CD8-positive, alpha-beta memory T cell (primary cell): Measurements from ENCODE around the gene AP2A2. TPM values are rescaled to one million over a fixed set of nuclear protein-coding genes. Genes with fewer than 3 reads are reported as not detected.
A peak's percentile ranks its signal among the peaks of the same experiment; 100 is the strongest.

ENCODE experiments used
- CTCF ChIA-PET: fragments of 350-600 bp; sonication (Branson Sonifier 250); formaldehyde crosslinking; loops from one replicate; lab custom pipeline; 2021; ENCODE audit warnings: antibody characterized with exemption; lab: Charles Lee
- POLR2A ChIA-PET: fragments of 350-600 bp; sonication (Branson Sonifier 250); formaldehyde crosslinking; loops from one replicate; lab custom pipeline; 2021; ENCODE audit warnings: antibody characterized with exemption; lab: Charles Lee
- DNase-seq, 5 donors: peaks; one replicate each; pipeline versions ENCODE4 v3.0.0 to v3.0.0-alpha.2; 2020 to 2022; ENCODE audit warnings: mixed read lengths in 1 of 5
- H3K27ac ChIP-seq: one replicate; pipeline ENCODE4 v1.7.0; 2013; ENCODE audit warnings: low read depth, mild to moderate bottlenecking, low read length, moderate library complexity
- H3K27me3 ChIP-seq: 2 replicates; pipeline ENCODE4 v1.7.0; 2013; ENCODE audit warnings: low read length, mild to moderate bottlenecking; ENCODE audit not compliant: insufficient read depth, poor library complexity, severe bottlenecking
- H3K36me3 ChIP-seq: 2 replicates; pipeline ENCODE4 v1.7.0; 2013; ENCODE audit warnings: mild to moderate bottlenecking, low read length, moderate library complexity; ENCODE audit not compliant: insufficient read depth
- H3K4me1 ChIP-seq: 2 replicates; pipeline ENCODE4 v1.7.0; 2013; ENCODE audit warnings: mild to moderate bottlenecking, low read length, moderate library complexity; ENCODE audit not compliant: insufficient read depth
- H3K4me3 ChIP-seq: 2 replicates; pipeline ENCODE4 v1.7.0; 2013; ENCODE audit warnings: mild to moderate bottlenecking, low read length
- H3K9me3 ChIP-seq: 2 replicates; pipeline ENCODE4 v1.7.0; 2013; ENCODE audit warnings: mild to moderate bottlenecking, low read length
- H3K27ac Mint-ChIP-seq, 8 donors: one replicate each; pipeline ENCODE4 v1.8.0; 2020 to 2021; ENCODE audit warnings: mixed read lengths in 8 of 8, mild to moderate bottlenecking in 6 of 8, inconsistent platforms in 3 of 8, moderate library complexity in 3 of 8
- H3K27me3 Mint-ChIP-seq, 2 donors: one replicate each; pipeline ENCODE4 v1.8.0; 2020 to 2021; ENCODE audit warnings: mixed read lengths in 2 of 2, mild to moderate bottlenecking in 1 of 2, moderate library complexity in 1 of 2
- H3K36me3 Mint-ChIP-seq, 3 donors: one replicate each; pipeline ENCODE4 v1.8.0; 2020 to 2021; ENCODE audit warnings: mixed read lengths in 3 of 3, inconsistent platforms in 1 of 3, mild to moderate bottlenecking in 1 of 3
- H3K4me1 Mint-ChIP-seq, 3 donors: one replicate each; pipeline ENCODE4 v1.8.0; 2020 to 2021; ENCODE audit warnings: mixed read lengths in 3 of 3, inconsistent platforms in 1 of 3, mild to moderate bottlenecking in 1 of 3
- H3K4me3 Mint-ChIP-seq, 7 donors: one replicate each; pipeline ENCODE4 v1.8.0; 2020 to 2021; ENCODE audit warnings: mixed read lengths in 7 of 7, mild to moderate bottlenecking in 6 of 7, moderate library complexity in 4 of 7, inconsistent platforms in 2 of 7
- H3K9me3 Mint-ChIP-seq, 5 donors: one replicate each; pipeline ENCODE4 v1.8.0; 2020 to 2022; ENCODE audit warnings: mixed read lengths in 5 of 5, mild to moderate bottlenecking in 3 of 5, moderate library complexity in 2 of 5, inconsistent platforms in 1 of 5
- polyA plus RNA-seq: library from polyadenylated mRNA; unstranded; fragments of 300-500 nt; fragmentation: Illumina TruSeq; gene quantifications from one replicate; pipeline ENCODE4 v1.2.3, GENCODE V29; 2021
- total RNA-seq, 2 experiments: library from RNA; stranded (reverse); gene quantifications; one replicate each; pipeline ENCODE4 v1.2.3, GENCODE V29; 2021

AP2A2 gene
- total and polyA plus RNA-seq, 3 experiments from 2014 or later: 13.9 to 42.8 (median 38.8) TPM

DNA sequence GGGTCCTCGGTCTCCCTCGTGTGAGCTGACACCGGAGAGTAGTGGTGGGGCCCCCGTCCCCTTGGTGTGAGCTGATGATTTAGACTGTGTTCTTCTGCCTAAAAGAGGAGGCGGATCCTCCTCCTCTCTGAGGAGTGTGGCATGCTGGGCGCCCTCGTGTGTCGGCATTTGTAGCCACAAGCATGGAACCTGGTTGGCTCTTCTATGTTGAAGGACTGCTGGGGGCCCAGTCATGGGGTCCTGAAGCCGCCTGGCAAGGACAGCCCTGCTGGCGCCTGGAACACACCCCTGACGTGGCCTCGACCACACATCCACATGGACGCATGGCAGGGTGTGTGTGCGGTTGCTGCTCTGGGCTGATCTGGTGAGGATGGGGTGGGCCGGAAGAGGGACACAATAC lies 50.2 kb downstream of the AP2A2 start:
- Histone ChIP-seq H3K4me3 (no peak overlapping the region), H3K27me3 (no peaks in the 10 kb centered on the region), H3K36me3 (peaks cover 16% of the 10 kb centered on the region), H3K27ac (no peak overlapping the region), H3K9me3 (no peaks in the 10 kb centered on the region), H3K4me1 (peaks cover 4% of the 10 kb centered on the region)
- Mint-ChIP-seq H3K9me3 (no peaks in the 10 kb centered on the region), H3K4me3 (peak overlapping the region in 1 of 7 donors; percentile 13), H3K27me3 (no peaks in the 10 kb centered on the region), H3K27ac (peak overlapping the region in 3 of 8 donors; percentile 52 to 87 (median 82)), H3K4me1 (peaks cover 18 to 26% (median 23%) of the 10 kb centered on the region in 3 donors), H3K36me3 (peaks cover 0 to 79% (median 17%) of the 10 kb centered on the region in 3 donors)
- ChIA-PET CTCF (no interaction called here), POLR2A (no interaction called here)
- no peak for DNase-seq

DNA sequence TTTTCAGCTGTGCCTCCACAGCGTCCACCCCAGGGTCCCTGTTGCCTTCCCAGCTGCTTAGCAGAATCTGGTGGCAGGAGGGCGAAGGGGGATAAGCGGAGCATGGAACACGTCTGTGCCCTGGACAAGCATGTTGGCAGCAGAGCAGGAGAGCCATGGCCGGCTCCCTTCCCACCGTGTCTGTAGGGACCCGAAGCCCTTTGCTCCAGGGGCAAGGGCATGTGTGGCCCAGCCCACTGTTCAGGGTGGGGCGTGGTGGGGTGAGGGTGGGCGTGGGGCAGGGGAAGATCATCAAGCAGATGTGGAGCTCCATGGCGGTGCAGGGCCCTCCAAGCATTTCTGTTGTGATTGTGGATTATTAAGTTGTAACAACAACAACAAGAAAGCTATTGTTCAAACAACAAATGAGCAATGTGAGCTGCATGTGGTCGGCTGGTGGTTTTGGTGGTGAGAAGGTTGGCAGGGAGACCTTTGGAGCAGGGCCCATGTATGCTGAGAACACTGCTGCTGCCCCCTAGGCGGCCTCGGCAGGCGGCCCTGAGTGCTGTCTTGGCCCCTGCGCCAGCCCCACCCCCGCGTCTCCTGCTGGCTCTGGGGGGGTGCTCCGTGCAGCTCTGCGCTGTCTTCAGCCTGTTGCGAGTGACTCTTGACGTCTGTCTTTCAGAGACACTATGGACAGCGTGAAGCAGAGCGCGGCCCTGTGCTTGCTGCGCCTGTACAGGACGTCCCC lies 50.9 kb downstream of the AP2A2 start:
- ChIA-PET POLR2A (no interaction called here), CTCF (no interaction called here)
- no peak overlapping the region for H3K4me3 ChIP-seq
- H3K27me3 ChIP-seq: no peaks in the 10 kb centered on the region
- peaks cover 0 to 79% (median 18%) of the 10 kb centered on the region in 3 donors for H3K36me3 Mint-ChIP-seq
- H3K9me3 Mint-ChIP-seq: no peaks in the 10 kb centered on the region
- peaks cover 17 to 23% (median 20%) of the 10 kb centered on the region in 3 donors for H3K4me1 Mint-ChIP-seq
- peak overlapping the region in 1 of 7 donors; percentile 27 for H3K4me3 Mint-ChIP-seq
- H3K27me3 Mint-ChIP-seq: no peaks in the 10 kb centered on the region
- no peak for DNase-seq
- no peaks in the 10 kb centered on the region for H3K4me1 ChIP-seq
- peaks cover 16% of the 10 kb centered on the region for H3K36me3 ChIP-seq
- H3K27ac ChIP-seq: no peak overlapping the region
- no peaks in the 10 kb centered on the region for H3K9me3 ChIP-seq
- peak overlapping the region in 2 of 8 donors; percentile 11 to 41 for H3K27ac Mint-ChIP-seq

DNA sequence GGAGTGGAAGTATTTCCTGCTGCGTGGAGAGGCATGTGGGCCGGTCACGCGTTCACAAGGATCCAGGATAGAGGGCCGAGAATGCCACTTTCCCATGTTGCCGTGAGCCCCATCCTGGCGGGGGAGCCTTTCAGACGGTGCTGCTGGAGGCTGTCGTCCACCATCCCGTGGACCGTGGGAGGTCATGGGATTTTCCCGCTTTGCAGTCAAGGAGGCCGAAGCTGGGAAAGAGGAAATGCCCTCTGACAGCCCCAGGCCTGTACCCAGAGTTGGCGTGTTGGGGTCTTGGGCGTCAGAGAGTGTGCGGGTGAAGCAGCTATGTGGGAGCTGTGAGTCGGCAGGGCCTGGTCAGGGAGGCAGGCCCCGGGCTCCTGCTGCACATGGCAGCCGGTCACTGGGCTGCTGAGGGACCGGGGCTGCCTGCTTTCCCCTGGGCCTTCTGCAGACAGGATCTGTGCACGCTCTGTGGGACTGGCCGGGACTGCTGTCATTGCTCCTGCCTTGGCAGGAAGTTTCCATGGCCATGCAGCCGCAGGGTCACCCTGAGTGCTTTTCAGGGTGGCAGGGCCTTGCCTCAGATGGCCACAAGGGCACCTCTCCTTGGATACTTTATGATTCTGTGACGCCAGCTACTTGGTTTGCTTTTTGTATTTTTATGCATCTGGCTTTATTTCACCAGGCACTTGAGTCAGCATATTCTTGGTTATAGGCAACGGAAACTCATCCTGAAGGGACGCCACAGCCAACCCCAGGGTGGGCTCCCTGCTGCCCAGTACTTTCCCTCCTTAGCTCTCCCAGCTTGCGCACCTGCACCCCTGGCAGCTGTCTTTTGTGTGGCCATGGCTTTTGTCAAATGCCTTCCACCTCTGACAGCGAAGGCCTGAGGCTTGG lies 52.4 kb downstream of the AP2A2 start:
- no peaks in the 10 kb centered on the region for H3K27me3 Mint-ChIP-seq

GRCh38 chr11:978781-979180 lies 53.1 kb downstream of the AP2A2 start:
- H3K4me3 ChIP-seq: no peak overlapping the region
- Mint-ChIP-seq H3K27ac (peak overlapping the region in 2 of 8 donors; percentile 76 to 97), H3K4me3 (no peak overlapping the region), H3K36me3 (peaks cover 0 to 72% (median 12%) of the 10 kb centered on the region in 3 donors), H3K4me1 (peaks cover 13 to 23% (median 20%) of the 10 kb centered on the region in 3 donors), H3K9me3 (no peaks in the 10 kb centered on the region), H3K27me3 (no peaks in the 10 kb centered on the region)
- no peaks in the 10 kb centered on the region for H3K9me3 ChIP-seq
- CTCF ChIA-PET: no interaction called here
- H3K27me3 ChIP-seq: no peaks in the 10 kb centered on the region
- peaks cover 5% of the 10 kb centered on the region for H3K36me3 ChIP-seq
- no peak overlapping the region for H3K27ac ChIP-seq
- no peak for DNase-seq
- no peaks in the 10 kb centered on the region for H3K4me1 ChIP-seq
- POLR2A ChIA-PET: no interaction called here

More for the DNA sequence above, 52.4 kb downstream of the AP2A2 start:
- Histone ChIP-seq H3K4me1 (no peaks in the 10 kb centered on the region), H3K9me3 (no peaks in the 10 kb centered on the region), H3K4me3 (no peak overlapping the region), H3K27me3 (no peaks in the 10 kb centered on the region), H3K27ac (no peak overlapping the region), H3K36me3 (peaks cover 5% of the 10 kb centered on the region)
- H3K4me1 Mint-ChIP-seq: peaks cover 16 to 23% (median 20%) of the 10 kb centered on the region in 3 donors
- ChIA-PET CTCF (no interaction called here), POLR2A (no interaction called here)
- no peak overlapping the region for H3K4me3 Mint-ChIP-seq
- peaks cover 0 to 74% (median 16%) of the 10 kb centered on the region in 3 donors for H3K36me3 Mint-ChIP-seq
- peak overlapping the region in 1 of 8 donors; percentile 97 for H3K27ac Mint-ChIP-seq
- H3K9me3 Mint-ChIP-seq: no peaks in the 10 kb centered on the region
- no peak for DNase-seq

- H3K36me3 ChIP-seq: peaks cover 18% of the 10 kb centered on the region
- ChIA-PET CTCF (no interaction called here), POLR2A (interaction anchor here (0.6 kb wide), 1 partner anchor 53 kb away, joined by 9 read pairs; no protein-coding TSS in a partner anchor)
- H3K27ac ChIP-seq: no peak overlapping the region
- no peaks in the 10 kb centered on the region for H3K4me1 ChIP-seq
- H3K9me3 ChIP-seq: no peaks in the 10 kb centered on the region
- H3K4me3 ChIP-seq: no peak overlapping the region
- peak overlapping the region in 3 of 8 donors; percentile 28 to 43 (median 37) for H3K27ac Mint-ChIP-seq
- H3K4me3 Mint-ChIP-seq: no peak overlapping the region
- H3K9me3 Mint-ChIP-seq: no peaks in the 10 kb centered on the region
- peaks cover 9 to 19% (median 13%) of the 10 kb centered on the region in 3 donors for H3K4me1 Mint-ChIP-seq
- no peaks in the 10 kb centered on the region for H3K27me3 ChIP-seq
- H3K27me3 Mint-ChIP-seq: no peaks in the 10 kb centered on the region
- H3K36me3 Mint-ChIP-seq: peaks cover 0 to 76% (median 11%) of the 10 kb centered on the region in 3 donors
- DNase-seq: no peak
Observed at GRCh38 chr11:980438-981357, 55.0 kb downstream of the AP2A2 start.

GRCh38 chr11:981764-982163 lies 56.1 kb downstream of the AP2A2 start:
- ChIA-PET POLR2A (interaction anchor here (0.6 kb wide), 1 partner anchor 54 kb away, joined by 9 read pairs; no protein-coding TSS in a partner anchor), CTCF (no interaction called here)
- Histone ChIP-seq H3K4me3 (no peak overlapping the region), H3K27ac (no peak overlapping the region), H3K9me3 (no peaks in the 10 kb centered on the region), H3K36me3 (peaks cover 25% of the 10 kb centered on the region), H3K27me3 (no peaks in the 10 kb centered on the region), H3K4me1 (no peaks in the 10 kb centered on the region)
- no peak overlapping the region for H3K27ac Mint-ChIP-seq
- peaks cover 2 to 8% (median 3%) of the 10 kb centered on the region in 3 donors for H3K4me1 Mint-ChIP-seq
- H3K4me3 Mint-ChIP-seq: no peak overlapping the region
- peaks cover 0 to 79% (median 10%) of the 10 kb centered on the region in 3 donors for H3K36me3 Mint-ChIP-seq
- DNase-seq: no peak
- no peaks in the 10 kb centered on the region for H3K9me3 Mint-ChIP-seq
- no peaks in the 10 kb centered on the region for H3K27me3 Mint-ChIP-seq

GRCh38 chr11:984546-984945 lies 58.9 kb downstream of the AP2A2 start:
- Mint-ChIP-seq H3K9me3 (no peaks in the 10 kb centered on the region), H3K27me3 (no peaks in the 10 kb centered on the region), H3K36me3 (peaks cover 0 to 78% (median 19%) of the 10 kb centered on the region in 3 donors), H3K4me3 (no peak overlapping the region), H3K27ac (peak overlapping the region in 2 of 8 donors; percentile 1 to 87), H3K4me1 (peaks cover 0 to 3% (median 2%) of the 10 kb centered on the region in 3 donors)
- Histone ChIP-seq H3K36me3 (peaks cover 42% of the 10 kb centered on the region), H3K27ac (no peak overlapping the region), H3K4me3 (no peak overlapping the region), H3K4me1 (no peaks in the 10 kb centered on the region), H3K9me3 (no peaks in the 10 kb centered on the region), H3K27me3 (no peaks in the 10 kb centered on the region)
- no peak for DNase-seq
- ChIA-PET POLR2A (no interaction called here), CTCF (no interaction called here)
